Karpas-422 (cell line): ENCODE data around the gene TAGLN2. TPM values are rescaled to one million over a fixed set of nuclear protein-coding genes. Genes with fewer than 3 reads are reported as not detected.

Experiments used
- DNase-seq: peaks from one replicate; pipeline ENCODE4 v3.0.0-alpha.2; 2015
- H2AFZ ChIP-seq: fragments of 200-600 bp; sonication (generic); 2 replicates; pipeline ENCODE4 v1.6.1; 2014; ENCODE audit warnings: antibody characterized with exemption, low read length, mixed read lengths
- H3K27ac ChIP-seq: fragments of 200-600 bp; sonication (generic); 2 replicates; pipeline ENCODE4 v1.5.1; 2014; ENCODE audit warnings: mild to moderate bottlenecking, low read length, moderate library complexity
- H3K27me3 ChIP-seq: fragments of 200-600 bp; sonication (generic); 2 replicates; pipeline ENCODE4 v1.6.1; 2014; ENCODE audit warnings: low read length, mixed read lengths
- H3K36me3 ChIP-seq: fragments of 200-600 bp; sonication (generic); 2 replicates; pipeline ENCODE4 v1.6.1; 2014; ENCODE audit warnings: low read length, mixed read lengths; ENCODE audit not compliant: insufficient read depth
- H3K4me1 ChIP-seq: fragments of 200-600 bp; sonication (generic); 2 replicates; pipeline ENCODE4 v1.6.1; 2014; ENCODE audit warnings: mild to moderate bottlenecking, low read length, mixed read lengths
- H3K4me2 ChIP-seq: fragments of 200-600 bp; sonication (generic); 2 replicates; pipeline ENCODE4 v1.6.1; 2014; ENCODE audit warnings: low read length, low read depth, mild to moderate bottlenecking; ENCODE audit not compliant: poor library complexity, severe bottlenecking
- H3K4me3 ChIP-seq: fragments of 200-600 bp; sonication (generic); 2 replicates; pipeline ENCODE4 v1.5.1; 2014; ENCODE audit warnings: mild to moderate bottlenecking, antibody characterized with exemption, low read length, mixed read lengths
- H3K79me2 ChIP-seq: fragments of 200-600 bp; sonication (generic); 2 replicates; pipeline ENCODE4 v1.6.1; 2014; ENCODE audit warnings: mild to moderate bottlenecking, low read length, mixed read lengths
- H3K9ac ChIP-seq: fragments of 200-600 bp; sonication (generic); 2 replicates; pipeline ENCODE4 v1.6.0; 2014; ENCODE audit warnings: low read length
- H3K9me2 ChIP-seq: fragments of 200-600 bp; sonication (generic), shearing (Covaris generic); replicated peaks from 2 replicates; pipeline ENCODE4 v1.6.0; 2014; ENCODE audit warnings: mild to moderate bottlenecking, low read length, moderate library complexity; ENCODE audit not compliant: insufficient read depth
- H3K9me3 ChIP-seq: fragments of 300-700, 200-600 bp; sonication (generic); 2 replicates; pipeline ENCODE4 v1.6.1; 2014; ENCODE audit warnings: low read length, mixed read lengths
- H4K20me1 ChIP-seq: fragments of 200-600 bp; sonication (generic); 2 replicates; pipeline ENCODE4 v1.6.1; 2014; ENCODE audit warnings: mild to moderate bottlenecking, antibody characterized with exemption, low read length, low read depth; ENCODE audit not compliant: insufficient read depth
- total RNA-seq: library from RNA; depleted of rRNA; stranded (reverse); fragments of >200 nt; shearing (Covaris generic); gene quantifications from 2 replicates; pipeline ENCODE4 v1.2.3, GENCODE V29; 2014; ENCODE audit warnings: low replicate concordance

Gene TAGLN2
- total RNA-seq, 1 experiment from 2014 or later, result 141 TPM

DNA sequence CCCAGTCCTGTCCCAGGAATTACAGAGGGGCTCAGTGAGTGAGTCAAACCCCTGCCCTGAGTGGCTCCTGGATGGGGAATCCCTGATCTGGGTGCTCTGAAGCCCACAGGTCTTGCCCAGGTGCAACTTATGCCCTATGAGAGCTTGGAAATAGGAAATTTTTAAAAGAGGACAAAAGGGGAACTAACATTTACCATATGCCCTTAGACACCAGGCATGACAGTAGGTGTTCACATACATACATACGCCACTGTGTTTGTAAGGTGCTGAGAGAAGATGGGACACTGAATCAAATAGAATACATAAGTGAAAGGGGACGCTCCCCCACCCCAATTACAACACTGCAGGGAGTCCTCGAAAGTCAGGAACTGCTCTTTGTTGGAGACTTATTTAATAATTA, 26.8 kb downstream of the TAGLN2 start:
- Histone ChIP-seq H3K27ac (no peak overlapping the region), H3K4me2 (no peak overlapping the region)
- no peak for DNase-seq

DNA sequence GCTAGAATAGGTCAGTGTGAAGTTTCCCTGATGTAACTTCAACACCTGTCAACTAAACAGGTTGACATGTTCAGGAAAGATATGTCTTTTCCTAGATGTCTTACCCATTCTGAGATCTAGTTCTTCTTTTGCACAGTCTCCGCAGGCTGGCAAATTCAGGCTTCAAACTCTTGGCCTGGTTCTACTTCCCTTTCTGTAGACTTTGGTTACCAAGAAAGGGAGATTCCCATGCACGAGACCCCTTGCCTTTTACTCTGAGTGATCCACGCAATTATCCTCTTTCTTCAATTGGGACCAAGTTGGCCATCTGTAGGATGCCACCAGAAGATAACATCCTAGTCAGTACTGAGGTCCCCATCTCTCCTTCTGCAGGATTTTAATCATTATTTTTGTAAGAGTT, 27.3 kb downstream of the TAGLN2 start:
- no peak overlapping the region for H2AFZ ChIP-seq
- H4K20me1 ChIP-seq, result no peaks in the 10 kb centered on the region
- H3K4me3 ChIP-seq, result no peak overlapping the region
- no peaks in the 10 kb centered on the region for H3K79me2 ChIP-seq
- DNase-seq, result no peak
- H3K9me2 ChIP-seq, result no peaks in the 10 kb centered on the region
- no peaks in the 10 kb centered on the region for H3K9me3 ChIP-seq
- H3K9ac ChIP-seq, result no peak overlapping the region
- H3K4me2 ChIP-seq, result no peak overlapping the region
- no peaks in the 10 kb centered on the region for H3K36me3 ChIP-seq
- H3K4me1 ChIP-seq, result no peaks in the 10 kb centered on the region
- H3K27ac ChIP-seq, result no peak overlapping the region
- no peaks in the 10 kb centered on the region for H3K27me3 ChIP-seq

More for the DNA sequence above, 26.8 kb downstream of the TAGLN2 start:
- Histone ChIP-seq H3K27me3 (no peaks in the 10 kb centered on the region), H3K36me3 (no peaks in the 10 kb centered on the region), H3K4me1 (no peaks in the 10 kb centered on the region), H2AFZ (no peak overlapping the region), H3K9ac (no peak overlapping the region), H3K4me3 (no peak overlapping the region), H3K9me2 (no peaks in the 10 kb centered on the region), H4K20me1 (no peaks in the 10 kb centered on the region), H3K79me2 (no peaks in the 10 kb centered on the region), H3K9me3 (no peaks in the 10 kb centered on the region)

DNA sequence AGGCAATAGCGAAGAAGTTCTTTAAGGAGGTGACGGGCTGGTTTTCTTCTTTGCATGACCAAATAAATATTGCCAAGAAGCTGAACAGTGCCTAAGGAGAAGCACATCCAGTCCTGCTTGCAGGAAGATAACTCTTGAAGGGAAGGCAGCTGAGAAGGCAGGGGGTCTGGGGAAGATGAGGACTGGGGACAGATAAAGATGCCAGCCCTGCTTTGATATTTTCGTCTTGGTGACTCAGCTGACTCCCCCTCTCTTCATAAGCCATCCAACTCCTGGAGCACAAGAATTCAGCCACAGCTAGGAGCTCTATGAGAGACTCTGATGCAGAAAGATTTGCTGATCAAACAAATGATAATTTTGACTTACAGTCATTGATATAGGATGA, 28.8 kb downstream of the TAGLN2 start:
- H3K36me3 ChIP-seq, result no peaks in the 10 kb centered on the region
- no peak overlapping the region for H3K4me2 ChIP-seq
- no peaks in the 10 kb centered on the region for H3K9me2 ChIP-seq
- H3K4me3 ChIP-seq, result no peak overlapping the region
- H4K20me1 ChIP-seq, result no peaks in the 10 kb centered on the region
- no peaks in the 10 kb centered on the region for H3K4me1 ChIP-seq
- no peaks in the 10 kb centered on the region for H3K9me3 ChIP-seq
- H3K79me2 ChIP-seq, result no peaks in the 10 kb centered on the region
- H3K27me3 ChIP-seq, result no peaks in the 10 kb centered on the region
- no peak overlapping the region for H3K27ac ChIP-seq
- H3K9ac ChIP-seq, result no peak overlapping the region
- no peak overlapping the region for H2AFZ ChIP-seq
- no peak for DNase-seq

DNA sequence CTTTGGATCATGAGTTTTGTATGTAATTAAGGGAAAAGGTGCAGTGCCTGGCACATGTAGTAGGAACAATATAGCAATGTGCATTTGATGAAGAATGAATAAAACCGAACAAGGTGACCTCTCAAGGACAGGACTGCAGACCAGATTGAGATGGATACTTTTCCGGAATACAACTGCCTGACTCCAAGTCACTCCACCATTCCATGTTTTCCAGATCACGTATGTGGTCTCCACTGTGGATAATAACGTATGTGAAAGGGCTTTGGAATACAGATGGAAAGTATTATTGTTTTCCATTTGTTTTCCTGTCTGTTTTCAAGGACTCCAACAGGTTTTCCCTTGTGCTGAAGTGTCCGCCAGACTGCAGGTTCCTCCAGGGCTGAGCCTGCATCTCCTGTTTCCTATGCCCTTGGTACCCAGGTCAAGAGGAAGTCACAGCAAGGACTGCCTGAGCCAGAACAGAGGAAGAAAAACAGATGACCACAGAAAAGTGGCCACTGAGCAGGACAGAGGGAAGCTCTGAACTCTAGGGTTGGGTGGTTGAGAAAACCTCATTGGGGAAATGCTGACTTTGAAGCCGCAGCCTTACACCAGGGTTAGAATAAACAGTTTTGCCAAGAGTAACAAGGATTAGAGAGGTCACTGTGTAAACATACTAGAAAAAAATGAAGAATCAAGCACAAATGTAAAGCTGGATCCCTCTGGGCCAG, 29.3 kb downstream of the TAGLN2 start:
- Histone ChIP-seq H3K9ac (no peak overlapping the region), H4K20me1 (no peaks in the 10 kb centered on the region), H3K79me2 (no peaks in the 10 kb centered on the region), H3K9me2 (no peaks in the 10 kb centered on the region), H3K27ac (no peak overlapping the region), H2AFZ (no peak overlapping the region), H3K9me3 (no peaks in the 10 kb centered on the region), H3K4me2 (no peak overlapping the region), H3K4me3 (no peak overlapping the region), H3K36me3 (no peaks in the 10 kb centered on the region), H3K4me1 (no peaks in the 10 kb centered on the region), H3K27me3 (no peaks in the 10 kb centered on the region)
- DNase-seq, result no peak

DNA sequence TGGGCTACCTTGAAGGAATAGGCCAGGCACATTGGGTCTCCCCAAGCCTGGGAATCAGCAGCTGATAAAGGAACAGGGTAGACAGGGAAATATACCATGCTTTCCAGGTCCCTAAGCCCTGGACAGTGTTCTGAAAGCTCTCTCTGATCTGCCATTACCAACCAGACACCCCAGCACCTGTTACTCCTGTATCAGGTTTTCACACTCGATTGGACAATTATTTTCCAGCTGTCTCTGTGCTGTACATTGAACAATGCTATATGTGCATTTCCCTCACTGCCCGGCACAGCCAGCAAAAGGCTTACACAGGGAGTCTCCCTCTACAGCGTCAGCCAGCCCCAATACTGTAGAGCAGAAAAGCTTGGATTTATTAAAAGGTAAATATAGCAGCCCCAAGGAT, 30.0 kb downstream of the TAGLN2 start:
- Histone ChIP-seq H3K27ac (no peak overlapping the region), H3K4me2 (no peak overlapping the region), H3K4me3 (no peak overlapping the region), H4K20me1 (no peaks in the 10 kb centered on the region), H3K9me2 (no peaks in the 10 kb centered on the region), H3K9ac (no peak overlapping the region), H2AFZ (no peak overlapping the region), H3K4me1 (peaks cover 1% of the 10 kb centered on the region), H3K9me3 (no peaks in the 10 kb centered on the region), H3K79me2 (no peaks in the 10 kb centered on the region), H3K36me3 (no peaks in the 10 kb centered on the region), H3K27me3 (no peaks in the 10 kb centered on the region)
- DNase-seq, result no peak

DNA sequence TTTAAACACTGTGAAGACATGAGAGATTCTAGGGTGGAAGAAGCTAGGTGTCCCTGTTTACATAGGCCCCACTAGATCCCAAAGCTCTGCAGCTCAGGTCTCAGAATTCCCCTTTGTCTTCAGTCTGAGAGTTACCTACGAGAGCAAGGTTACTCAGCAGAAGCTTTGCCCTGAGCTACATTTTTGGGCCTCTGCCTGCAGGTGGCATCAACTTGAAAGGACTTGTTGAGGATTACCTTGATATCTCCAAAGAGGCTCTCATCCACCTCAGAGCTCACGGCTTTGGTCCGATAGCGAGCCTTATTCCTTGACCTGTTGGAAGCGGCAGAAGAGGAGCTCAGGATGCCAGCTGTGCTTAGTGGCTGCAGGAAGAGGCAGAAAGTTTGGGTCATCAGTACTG, 32.4 kb downstream of the TAGLN2 start:
- H3K79me2 ChIP-seq, result no peaks in the 10 kb centered on the region
- H3K27ac ChIP-seq, result no peak overlapping the region
- no peaks in the 10 kb centered on the region for H3K36me3 ChIP-seq
- no peaks in the 10 kb centered on the region for H3K9me3 ChIP-seq
- H3K4me3 ChIP-seq, result no peak overlapping the region
- H3K4me2 ChIP-seq, result no peak overlapping the region
- peak; percentile 50 for DNase-seq
- H3K9me2 ChIP-seq, result no peaks in the 10 kb centered on the region
- no peak overlapping the region for H3K9ac ChIP-seq
- peaks cover 17% of the 10 kb centered on the region for H3K4me1 ChIP-seq
- H3K27me3 ChIP-seq, result no peaks in the 10 kb centered on the region
- no peaks in the 10 kb centered on the region for H4K20me1 ChIP-seq
- no peak overlapping the region for H2AFZ ChIP-seq

DNA sequence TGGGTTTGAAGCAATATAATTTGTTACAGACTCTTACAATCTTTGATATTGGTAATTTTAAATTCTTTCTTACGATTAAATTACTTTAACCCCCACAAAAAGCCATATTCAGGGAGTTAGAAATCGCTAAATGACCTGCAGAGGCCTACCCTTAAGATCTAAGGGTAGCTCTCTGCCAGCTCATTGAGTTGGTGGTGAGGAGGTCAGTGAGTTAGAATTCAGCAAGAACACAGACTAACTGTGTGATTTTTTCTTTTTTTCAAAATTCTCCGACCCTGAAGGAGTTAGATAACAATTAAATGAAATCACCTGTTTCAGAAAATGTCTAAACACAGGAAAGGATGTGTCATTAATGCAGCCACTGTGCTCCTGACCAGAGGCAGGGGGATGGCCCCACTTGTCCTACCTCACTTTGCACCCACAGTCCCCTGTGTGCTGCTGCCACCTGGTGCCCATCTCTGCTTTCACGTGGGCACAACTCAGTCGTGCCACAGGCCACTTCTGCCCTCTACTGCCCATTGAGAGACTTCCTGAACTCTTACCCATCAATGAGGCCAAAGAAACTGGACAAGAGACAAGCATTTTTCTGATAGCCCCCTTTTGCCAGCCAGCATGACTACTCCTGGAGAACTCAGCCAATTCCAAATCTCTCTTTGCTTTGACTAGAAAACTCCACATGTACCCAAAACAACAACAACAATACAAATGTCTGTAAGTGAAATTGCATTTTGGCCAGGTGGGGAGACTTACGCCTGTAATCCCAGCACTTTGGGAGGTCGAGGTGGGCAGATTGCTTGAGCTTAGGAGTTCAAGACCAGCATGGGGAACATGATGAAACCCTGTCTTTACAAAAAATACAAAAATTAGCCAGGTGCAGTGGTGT, 33.8 kb downstream of the TAGLN2 start:
- Histone ChIP-seq H3K4me1 (peaks cover 24% of the 10 kb centered on the region), H2AFZ (no peak overlapping the region), H3K79me2 (no peaks in the 10 kb centered on the region), H3K36me3 (no peaks in the 10 kb centered on the region), H3K27me3 (no peaks in the 10 kb centered on the region), H3K4me2 (no peak overlapping the region), H3K4me3 (no peak overlapping the region), H3K9ac (no peak overlapping the region), H3K9me3 (no peaks in the 10 kb centered on the region), H4K20me1 (no peaks in the 10 kb centered on the region), H3K9me2 (no peaks in the 10 kb centered on the region), H3K27ac (no peak overlapping the region)
- peak; percentile 86 for DNase-seq

DNA sequence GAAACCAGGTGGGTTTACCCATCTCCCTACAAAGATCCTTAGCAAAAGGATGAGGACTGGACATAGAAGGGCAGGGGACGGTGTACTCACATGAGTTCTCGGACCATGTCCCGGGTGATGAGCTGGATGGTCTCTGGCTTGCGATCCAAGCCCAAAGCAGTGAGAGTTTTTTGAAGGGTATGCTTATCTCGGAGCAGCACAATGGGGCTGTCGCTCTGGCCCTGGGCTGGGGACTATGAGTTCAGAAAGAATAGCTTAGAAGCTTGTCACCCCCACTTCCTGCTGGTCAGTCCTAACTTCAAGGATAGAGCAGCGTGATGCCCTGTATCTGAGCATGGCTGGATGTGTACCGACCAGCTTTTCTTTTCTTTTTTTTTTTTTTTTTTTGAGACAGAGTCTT, 34.9 kb downstream of the TAGLN2 start:
- no peak overlapping the region for H3K27ac ChIP-seq
- no peaks in the 10 kb centered on the region for H3K36me3 ChIP-seq
- 0 out of 2 replicates have a peak overlapping the region, but pooled peaks have one; percentile 3 for H3K9ac ChIP-seq
- H3K27me3 ChIP-seq, result no peaks in the 10 kb centered on the region
- H3K9me3 ChIP-seq, result no peaks in the 10 kb centered on the region
- peak overlapping the region; percentile 5; the same call in 1 of the 2 replicates for H3K4me3 ChIP-seq
- peaks cover 24% of the 10 kb centered on the region for H3K4me1 ChIP-seq
- peak overlapping the region; percentile 30 for H3K4me2 ChIP-seq
- no peaks in the 10 kb centered on the region for H3K9me2 ChIP-seq
- DNase-seq, result no peak
- H2AFZ ChIP-seq, result peak overlapping the region; percentile 65
- no peaks in the 10 kb centered on the region for H4K20me1 ChIP-seq
- H3K79me2 ChIP-seq, result no peaks in the 10 kb centered on the region
